NCI-H345 (cell line): ENCODE measurements around the gene PDLIM5.
"Not testable (repeated sequence)": the region's sequence is repeated elsewhere in the genome, so short reads cannot be mapped to it uniquely, and the experiment has no call there.

Source experiments
- DNase-seq: peaks from one replicate; lab custom pipeline; 2025; lab: John Stamatoyannopoulos, UW

Gene PDLIM5

DNA sequence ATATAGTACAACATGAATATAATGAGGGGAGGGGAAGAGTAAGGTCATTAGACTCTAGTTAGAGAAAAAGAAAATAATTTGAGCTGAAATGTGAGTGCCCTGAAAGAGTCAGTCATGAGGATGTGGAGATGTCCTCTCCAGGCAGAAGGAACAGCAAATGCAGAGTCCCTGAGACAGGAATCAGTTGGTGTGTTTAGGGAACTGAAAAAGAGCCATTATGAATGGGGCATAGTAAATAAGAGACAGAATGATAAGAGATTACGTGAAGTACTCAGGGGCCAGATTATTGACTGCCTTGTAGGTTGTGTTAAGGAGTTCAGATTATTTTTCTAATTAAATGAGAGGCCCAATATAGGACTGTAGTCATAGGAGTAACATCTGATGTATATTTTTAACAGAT is 147.0 kb downstream of the PDLIM5 start:
- DNase-seq: no peak

GRCh38 chr4:94603170-94603747 is 151.5 kb downstream of the PDLIM5 start:
- DNase-seq: no peak

- DNase-seq: no peak
These were observed 153.6 kb downstream of the PDLIM5 start for GRCh38 chr4:94605241-94605805.

GRCh38 chr4:94610145-94610544 is 158.4 kb downstream of the PDLIM5 start:
- DNase-seq: no peak

DNA sequence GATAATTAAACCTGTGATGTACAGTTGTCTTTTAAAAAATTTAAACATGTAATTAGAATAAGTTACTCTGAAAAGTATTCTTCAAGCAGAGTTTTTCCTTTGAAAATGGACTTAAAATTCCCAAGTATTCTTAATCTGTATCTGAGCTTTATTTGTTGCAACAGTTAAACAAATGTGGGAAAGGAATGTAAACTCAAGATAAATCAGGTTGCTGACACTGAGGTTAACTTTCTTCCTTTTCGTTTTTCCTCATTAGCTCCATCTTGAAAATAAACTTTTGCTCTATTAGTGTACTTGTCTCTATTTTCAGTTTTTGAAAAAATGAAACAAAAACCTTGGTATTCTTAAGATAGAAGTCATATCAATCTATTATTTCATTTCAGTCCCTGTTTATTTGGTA is 161.5 kb downstream of the PDLIM5 start:
- DNase-seq: no peak

- DNase-seq: no peak
These were observed 163.7 kb downstream of the PDLIM5 start for GRCh38 chr4:94615451-94615850.

DNA sequence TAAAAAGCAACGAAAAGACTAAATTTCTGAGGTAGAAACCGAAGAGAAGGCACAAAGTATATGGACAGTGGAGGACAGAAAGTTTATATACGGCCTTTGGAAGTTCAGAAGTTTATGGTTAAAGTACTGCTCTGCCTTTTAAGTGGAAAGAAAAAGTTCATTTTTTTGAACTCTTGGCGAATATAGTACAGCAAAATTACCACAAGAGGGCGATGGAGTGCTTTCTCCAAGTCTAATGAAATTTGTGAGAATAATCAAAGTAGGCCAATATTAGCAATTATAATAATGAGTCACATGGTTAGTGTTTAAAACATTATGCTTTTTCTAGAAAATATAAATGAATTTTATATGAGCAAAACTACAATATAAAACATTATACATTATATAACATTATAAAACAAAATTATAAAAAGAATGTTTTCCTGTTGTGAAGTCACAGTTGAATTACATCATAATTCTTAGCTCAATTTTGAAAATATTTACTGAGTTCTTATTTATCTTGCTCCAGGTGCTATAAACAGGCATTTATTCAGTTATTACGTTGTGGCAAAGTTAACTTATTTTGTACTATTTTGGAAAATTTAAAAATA is 169.8 kb downstream of the PDLIM5 start:
- DNase-seq: peak; percentile 16

- DNase-seq: no peak
These were observed 171.6 kb downstream of the PDLIM5 start for GRCh38 chr4:94623126-94623911.

DNA sequence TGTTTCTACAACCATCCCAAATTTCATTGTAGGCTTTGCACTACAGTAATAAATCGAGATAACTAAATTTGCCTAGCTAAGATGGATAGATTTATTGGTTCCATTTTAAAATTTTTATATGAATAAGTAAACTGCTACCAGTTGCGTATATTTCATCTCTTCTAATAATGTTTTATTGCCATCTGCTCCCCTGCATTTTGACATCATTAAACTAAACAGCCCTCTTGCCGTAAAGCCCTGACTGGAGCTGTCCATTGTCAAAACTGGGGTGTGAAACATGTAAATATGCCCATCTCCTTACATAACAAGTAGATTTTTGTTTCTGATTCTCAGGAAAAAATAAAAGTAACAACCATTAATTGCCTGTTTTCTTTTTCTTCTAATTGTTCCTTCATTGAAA is 175.2 kb downstream of the PDLIM5 start:
- DNase-seq: no peak

GRCh38 chr4:94629058-94629457 is 177.3 kb downstream of the PDLIM5 start:
- DNase-seq: not testable (repeated sequence)

DNA sequence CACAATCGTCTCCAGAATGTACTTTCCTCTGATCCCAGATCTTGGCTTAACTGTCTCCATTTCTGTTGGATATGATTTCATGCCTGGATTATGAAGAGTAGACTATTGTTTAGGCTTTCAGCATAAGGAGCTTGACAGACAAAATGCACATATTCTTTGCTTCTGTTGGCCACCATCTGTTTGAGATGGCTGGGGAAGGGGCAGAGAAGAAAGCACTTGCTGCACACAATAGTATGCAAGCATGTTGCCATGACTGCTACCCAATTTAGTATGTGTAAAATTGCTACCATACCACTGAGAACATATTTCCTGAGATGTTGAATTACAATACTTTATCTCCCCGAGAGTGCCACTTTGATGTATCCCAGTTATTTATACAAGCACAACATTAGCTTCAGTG is 178.1 kb downstream of the PDLIM5 start:
- DNase-seq: no peak

- no peak for DNase-seq
These were observed 182.5 kb downstream of the PDLIM5 start for GRCh38 chr4:94634271-94634670.

DNA sequence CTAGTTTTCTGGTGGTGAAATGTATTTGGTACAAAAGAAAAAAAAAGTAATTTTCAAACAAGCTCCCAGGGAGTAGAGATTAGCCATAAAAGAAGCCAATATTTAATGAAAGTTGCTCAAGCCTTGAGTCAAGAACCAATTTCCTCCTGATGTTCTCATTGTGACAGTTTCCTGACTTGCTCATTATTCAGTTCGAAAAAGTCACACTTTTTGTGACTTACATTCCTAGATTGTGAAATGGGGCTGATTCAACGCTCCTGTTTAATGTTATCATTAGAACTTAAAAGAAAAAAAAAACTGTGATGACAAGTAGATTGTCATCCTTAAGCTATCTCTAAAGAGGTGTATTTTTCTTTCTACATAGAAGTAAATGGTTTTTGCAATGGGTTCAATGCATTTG is 183.4 kb downstream of the PDLIM5 start:
- DNase-seq: no peak

DNA sequence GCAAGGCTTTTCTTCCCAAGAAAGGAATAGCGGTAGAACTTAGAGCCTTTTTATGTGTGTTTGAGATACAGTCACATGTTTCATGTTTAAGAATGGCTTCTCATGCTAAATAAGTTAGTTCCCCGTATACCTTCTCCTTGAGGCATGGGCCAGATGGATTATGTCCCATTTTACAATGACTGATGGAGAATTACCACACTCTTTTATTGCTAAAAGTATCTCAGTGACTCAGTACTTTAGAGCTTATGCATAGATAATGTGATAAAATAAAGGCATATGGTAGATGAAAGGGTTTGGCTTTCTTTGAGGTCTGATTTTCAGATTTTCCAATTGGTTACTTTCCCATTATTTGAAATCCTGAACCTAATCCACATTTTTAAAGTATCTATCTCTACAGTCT is 184.3 kb downstream of the PDLIM5 start:
- no peak for DNase-seq

GRCh38 chr4:94639298-94639697 is 187.6 kb downstream of the PDLIM5 start:
- no peak for DNase-seq

DNA sequence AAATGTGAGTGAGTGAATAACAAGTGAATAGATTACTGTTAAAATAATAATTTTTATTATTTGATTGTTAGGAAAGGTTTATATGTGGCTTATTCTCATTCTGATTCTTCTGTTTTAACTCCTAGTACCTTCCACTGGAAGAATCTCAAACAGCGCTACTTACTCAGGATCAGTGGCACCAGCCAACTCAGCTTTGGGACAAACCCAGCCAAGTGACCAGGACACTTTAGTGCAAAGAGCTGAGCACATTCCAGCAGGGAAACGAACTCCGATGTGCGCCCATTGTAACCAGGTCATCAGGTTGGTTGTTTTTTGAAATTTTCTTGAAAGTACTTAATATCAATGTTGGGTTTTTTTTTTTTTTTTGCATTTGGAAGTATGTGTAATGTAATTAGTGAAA is 188.4 kb downstream of the PDLIM5 start:
- no peak for DNase-seq

DNA sequence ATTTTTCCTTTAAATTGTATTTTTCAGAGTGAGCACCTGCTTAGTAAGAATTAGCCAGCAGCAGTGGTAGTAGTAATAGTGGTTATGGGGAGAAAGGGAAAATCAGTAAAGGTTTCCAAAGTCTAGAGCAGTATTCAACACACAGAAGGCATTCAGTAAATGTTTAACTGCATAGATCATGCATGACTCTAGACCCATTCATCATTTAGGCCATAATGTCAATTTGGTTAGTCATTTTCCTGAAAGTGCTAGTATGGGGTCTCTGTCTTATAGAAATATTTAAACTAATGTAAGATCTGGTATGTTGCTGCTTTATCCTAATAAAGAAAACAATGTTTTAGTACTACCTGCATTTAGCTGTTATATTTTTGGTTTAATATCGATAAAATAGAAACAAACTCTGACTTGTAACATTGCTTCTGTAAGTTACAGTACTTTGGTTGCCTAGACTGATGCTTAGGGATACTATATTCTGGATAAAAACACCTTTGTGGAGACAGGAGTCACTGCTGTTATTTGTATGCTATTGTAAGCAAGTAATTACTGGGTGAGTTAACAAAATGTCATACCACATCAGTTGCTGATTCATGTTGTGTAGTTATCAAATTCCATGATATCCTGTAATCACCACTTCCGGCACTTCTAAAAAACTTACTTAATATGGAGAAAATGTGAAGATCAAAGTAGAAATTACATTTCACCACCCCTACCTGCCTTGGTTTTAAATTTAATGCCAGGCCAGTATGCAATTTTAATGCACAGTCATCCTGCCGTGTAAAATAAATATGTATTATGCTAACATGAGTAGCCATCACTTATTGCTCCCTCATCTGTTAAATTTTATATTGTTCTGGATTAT is 190.2 kb downstream of the PDLIM5 start:
- DNase-seq: no peak

GRCh38 chr4:94642561-94642866 is 190.8 kb downstream of the PDLIM5 start:
- DNase-seq: no peak

GRCh38 chr4:94648699-94649098 is 197.0 kb downstream of the PDLIM5 start:
- DNase-seq: no peak

- no peak for DNase-seq
These were observed 197.8 kb downstream of the PDLIM5 start for GRCh38 chr4:94649381-94650133.

- no peak for DNase-seq
These were observed 198.4 kb downstream of the PDLIM5 start for GRCh38 chr4:94650134-94650495.

- DNase-seq: no peak
These were observed 198.9 kb downstream of the PDLIM5 start for GRCh38 chr4:94650690-94651089.
